HG03520 (cell line): ENCODE measurements around the gene C4orf17.

Source experiments
- ATAC-seq: cut with Tn5 transposase; IDR thresholded peaks from one replicate; pipeline ENCODE4 v1.9.1; 2021; ENCODE audit warnings: mild to moderate bottlenecking, moderate library complexity; ENCODE audit not compliant: unreplicated experiment

C4orf17 gene

DNA sequence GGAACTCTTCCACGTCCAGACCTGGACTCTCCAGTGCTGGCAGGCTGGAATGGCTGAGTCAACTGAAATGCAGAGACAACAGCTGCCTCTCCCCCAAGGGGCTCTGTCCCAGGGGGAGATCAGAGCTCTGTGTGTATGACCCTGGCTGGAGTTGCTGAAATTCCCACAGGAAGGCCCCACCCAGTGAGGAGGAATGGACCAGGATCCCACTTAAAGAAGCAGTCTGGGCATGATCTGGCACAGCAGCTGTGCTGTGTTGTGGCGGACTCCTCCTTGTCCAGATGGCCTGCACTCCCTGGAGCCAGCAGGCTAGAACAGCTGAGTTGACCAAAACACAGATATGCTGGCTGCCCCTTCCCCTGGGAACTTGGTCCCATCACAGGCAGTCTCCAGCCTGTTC lies 25.4 kb downstream of the C4orf17 start:
- ATAC-seq = no peak

DNA sequence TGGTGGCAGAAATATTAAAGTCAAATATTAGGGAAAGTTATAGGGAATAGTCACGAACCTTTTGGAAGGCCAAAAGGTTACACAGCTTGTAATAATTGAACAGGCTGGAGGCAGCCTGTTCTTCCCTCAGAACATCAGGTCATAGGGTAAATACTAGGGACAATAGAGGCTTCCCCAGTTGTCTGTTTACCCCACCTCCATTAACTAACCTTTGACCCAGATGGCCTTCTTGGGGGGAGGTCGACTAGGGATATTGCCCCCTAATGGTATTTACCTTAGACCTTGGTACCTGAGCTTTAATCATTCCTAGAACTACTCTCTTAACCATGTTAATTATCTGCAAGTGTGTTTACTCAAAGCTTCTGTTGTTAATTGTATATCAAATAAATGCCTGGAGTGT lies 26.0 kb downstream of the C4orf17 start:
- ATAC-seq = no peak

DNA sequence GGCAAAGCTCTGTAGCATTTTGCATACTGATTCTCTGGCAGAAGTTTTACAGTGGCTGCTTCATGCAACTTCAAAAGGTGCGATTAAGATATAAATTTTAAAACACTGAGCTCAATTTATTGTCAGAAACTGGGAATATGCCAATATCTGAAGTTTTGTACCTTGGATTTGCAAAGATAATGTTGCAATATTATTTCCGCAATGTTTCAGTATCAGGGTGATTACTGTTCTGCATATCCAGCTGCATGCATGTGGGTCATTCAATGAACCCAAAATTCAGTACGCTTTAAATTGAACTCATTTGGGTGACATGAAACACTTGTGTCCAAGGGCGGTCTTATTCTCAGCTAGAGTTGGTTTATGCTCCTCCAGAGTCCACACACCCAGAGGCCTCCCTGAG lies 26.9 kb downstream of the C4orf17 start:
- ATAC-seq = no peak

DNA sequence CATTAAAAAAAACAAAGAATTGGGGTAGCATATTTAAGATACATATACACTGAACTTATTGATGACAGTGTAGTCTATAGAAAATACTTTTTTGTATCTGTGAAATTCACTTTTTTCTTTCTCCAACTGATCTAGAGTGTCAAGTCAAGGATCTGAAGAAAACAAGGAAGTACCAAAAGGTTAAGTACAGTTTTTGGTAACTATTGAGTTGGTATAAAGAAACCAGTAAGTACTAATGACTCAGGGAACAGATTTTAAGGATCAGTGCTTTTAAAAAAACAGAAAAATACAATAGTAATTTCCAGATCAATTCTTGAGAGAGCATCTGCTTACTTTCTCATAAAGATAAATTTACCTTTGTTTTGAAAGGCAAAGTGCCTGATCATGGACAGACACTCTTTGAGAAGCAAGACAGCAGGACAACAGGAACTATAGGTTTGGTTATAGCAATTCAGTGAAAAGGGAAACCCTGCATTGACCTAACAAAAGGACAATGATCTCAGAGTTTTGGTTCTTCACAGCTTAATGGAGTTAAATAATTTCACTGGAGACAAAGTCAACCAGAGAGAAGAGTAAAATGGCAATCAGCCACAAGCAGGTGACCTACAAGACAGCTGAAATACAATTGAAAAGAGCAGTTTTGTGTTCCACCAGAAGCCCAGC lies 29.6 kb downstream of the C4orf17 start:
- no peak for ATAC-seq

DNA sequence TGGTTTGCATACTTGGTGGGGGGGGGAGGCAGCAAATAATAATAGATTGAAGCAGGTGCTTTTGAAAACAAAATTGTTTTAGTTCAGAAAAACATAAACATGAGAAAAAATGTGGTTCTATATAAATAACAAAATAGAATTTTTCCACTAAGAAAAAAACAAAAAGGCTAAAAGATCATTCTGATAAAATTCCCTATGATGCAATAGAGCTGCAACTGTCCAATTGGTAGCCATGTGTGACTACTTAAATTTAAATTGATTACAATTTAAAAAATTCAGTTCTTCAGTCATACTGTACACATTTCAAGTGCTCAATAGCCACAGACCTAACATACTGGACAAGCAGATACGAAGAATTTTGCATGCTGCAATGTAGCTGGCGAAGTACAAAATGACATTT lies 42.1 kb downstream of the C4orf17 start:
- no peak for ATAC-seq

DNA sequence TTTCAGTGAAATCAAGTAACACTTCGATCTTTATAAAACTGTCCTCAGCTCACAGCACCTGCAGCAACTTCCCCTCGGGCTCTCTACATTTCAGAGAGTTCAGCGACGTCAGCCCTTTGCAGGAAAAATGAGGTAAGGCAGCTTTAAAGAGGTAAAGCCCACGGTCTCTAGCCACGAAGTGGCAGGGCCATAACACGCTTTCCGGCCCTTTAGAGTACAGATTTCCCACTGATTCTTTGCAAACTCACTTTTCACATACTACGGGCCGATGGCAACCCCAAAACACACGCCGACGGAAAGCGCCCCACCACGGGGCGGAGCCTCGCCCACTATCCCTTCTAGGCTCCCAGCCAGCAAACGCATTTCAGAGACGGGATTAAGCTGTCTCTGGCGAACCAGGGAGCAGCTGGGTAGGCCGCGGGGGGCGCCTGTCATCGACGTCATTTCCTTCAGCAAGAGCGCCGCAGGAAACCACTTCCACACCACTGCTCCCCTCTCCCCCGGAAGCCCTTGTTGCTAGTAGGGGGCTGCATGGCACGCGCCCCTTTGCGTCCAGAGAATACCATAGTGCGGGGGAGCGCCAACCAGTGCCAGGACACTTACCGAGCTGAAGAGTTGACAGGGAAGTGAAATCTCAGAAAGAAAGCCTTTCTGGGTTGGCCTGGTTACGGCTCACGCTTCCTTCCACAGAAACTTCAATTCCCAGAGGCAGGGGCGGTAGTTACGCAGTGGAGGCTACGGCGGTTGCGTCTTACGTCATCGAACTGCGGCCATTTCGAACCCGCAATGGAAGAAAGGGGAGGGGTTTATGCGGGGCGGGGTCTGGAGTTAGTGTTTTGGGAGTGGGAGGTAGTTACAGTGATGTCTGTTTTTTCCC lies 52.7 kb downstream of the C4orf17 start, which contains the start of gene TRMT10A:
Gene TRMT10A, minus strand, starts transcription at position 730 of the 877 bp plus-strand sequence. CDS start 4,701 bp downstream, outside the sequence.
- peak; percentile 91 for ATAC-seq

DNA sequence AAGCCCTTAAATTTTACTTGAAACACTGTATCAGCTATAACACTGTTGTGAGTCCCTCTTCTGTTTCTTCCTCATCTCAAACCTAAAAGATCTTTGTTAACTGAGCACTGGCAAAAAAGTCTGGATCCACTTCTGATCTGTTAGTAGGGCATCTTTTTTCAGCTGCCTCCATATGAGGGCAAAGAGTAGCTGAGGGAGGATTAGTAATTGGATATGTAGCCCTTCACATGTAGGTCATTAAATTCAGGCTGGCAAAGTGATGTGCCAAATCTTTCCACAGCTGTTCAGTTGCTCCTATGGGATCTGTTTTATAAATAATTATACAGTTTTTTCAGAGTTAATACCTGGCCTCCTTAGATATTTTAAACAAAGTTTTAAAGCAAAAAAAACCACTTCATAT lies 54.1 kb downstream of the C4orf17 start:
- no peak for ATAC-seq

DNA sequence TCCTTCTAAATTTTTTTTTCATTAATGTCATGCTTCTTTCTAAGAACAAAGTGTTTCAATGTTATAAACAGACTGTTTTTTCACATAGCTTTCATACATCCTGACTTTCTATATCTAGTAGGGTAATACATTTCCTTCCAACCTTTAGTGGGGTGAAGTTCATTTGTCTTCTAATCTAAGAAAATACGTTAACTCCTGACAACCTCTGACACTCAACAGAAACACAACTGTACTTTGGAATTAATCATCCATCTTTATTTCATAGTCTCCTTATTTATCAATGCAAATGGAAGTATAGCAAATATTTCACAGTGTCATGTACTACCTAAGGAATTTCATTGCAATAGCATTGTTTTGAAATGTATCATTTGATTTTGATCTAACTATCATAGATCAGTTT lies 61.1 kb downstream of the C4orf17 start:
- ATAC-seq = no peak

DNA sequence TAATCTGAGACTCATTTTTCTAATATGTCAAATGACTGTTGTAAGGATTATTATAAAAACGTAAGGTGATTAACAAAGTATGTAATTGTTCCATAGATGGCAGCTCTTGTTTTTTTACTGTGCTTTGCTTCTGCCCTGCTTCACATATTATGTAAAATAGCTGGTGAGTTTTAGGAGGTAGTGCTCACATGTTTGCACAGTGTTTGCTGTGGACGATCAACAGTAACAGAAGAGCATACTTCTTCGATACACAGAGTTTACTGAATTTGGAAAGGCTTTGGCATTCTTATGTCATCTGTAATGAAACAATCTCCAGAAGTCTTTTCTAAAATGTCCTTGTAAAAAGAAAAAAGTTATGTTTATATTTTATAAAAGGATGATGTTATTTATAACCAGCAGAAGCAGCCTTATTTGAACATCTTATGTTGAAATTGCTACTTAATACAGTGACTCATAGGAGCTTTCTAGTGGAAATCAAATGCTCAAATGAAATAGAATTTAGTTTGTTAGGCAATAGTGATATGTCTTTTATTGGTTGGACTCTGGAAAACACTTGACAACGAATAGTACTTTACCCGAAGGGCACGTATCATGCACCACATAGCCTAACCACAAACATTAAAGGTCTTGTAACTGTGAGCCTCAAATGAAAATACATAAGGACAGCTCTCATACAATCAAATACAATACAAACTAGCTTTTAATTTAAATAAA lies 61.9 kb downstream of the C4orf17 start:
- ATAC-seq = no peak

DNA sequence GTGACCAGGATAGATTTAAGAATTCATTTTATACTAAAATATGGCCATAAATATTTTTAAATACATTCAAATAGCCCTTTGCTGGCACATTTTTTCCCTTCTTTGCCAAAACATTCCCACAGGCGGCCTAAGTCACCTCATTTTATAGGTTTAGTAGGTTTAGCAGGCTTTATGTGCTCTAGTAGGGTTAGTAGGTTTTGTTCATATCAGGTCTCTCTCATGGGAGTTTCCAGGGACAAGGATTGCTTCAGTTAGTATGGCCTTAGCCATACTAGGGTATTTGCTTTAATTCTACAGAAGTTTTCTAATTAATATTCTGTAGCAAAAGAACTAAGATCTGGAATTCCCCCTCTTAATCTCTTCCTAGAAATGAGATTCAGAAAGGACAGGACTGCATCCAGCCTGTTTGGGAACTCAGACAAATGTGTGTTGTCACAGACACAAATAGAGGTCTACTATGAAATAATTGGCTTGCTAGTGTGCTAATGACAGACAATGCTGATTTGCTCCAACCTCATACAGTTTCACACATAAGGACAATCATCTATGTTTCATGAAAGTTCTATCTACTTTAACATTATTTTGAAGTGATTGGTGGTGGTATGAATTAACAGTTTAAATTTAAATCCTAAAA lies 63.0 kb downstream of the C4orf17 start:
- ATAC-seq = no peak

DNA sequence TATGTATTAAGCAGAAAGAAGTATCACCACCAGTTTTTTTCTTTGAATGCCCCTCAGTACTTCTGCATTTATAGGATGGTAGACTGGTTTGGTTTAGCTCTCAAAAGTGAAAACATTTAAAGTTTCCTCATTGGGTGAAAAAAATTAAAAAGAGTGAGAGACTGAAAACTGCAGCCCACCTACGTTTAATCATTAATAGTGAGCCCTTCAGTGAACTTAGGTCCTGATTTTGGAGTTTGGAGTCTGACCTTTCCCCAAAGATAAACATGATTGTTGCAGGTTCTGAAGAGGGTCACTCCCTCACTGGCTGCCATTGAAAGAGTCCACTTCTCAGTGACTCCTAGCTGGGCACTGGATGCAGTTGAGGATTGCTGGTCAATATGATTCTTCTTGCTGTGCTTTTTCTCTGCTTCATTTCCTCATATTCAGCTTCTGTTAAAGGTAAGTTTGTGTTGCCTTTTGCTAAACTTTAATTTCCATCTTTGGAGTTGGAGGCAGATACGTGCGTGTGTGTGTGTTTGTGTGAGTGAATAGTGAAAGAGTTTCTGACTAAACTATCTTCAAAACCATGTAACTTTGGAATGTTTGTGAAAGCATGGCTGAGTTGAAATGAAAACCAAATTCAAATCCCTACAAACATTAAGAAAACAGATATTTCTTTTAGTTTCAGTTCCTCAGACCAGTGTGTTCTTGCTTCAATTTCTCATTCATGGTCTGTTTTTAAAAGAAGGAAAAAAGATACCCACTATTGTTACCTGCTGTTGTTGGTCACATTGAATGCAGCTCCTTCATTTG lies 63.9 kb downstream of the C4orf17 start, which contains the start of gene MTTP:
Gene MTTP, plus strand, starts transcription at position 295 of the 795 bp plus-strand sequence. Its CDS starts 86 bp downstream, at position 381.
- peak; percentile 79 for ATAC-seq

DNA sequence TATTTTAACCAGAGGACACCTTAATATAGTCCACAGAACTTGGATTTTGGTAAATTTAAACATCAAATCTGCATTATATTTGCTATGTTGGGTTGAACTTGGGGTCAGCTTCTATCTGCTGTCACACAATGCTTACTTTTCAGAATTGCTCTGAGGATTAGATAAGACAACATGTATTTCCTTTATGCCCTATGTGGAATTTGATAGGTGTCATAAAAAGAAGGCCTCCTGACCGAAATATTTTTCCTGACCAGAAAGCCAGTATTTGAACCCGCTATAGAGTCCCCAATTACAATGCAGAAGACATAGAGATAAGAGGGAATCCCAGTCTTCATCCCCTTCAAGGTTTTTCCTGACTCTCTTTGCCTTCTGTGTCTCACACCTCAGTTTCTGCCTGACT lies 67.9 kb downstream of the C4orf17 start:
- no peak for ATAC-seq

DNA sequence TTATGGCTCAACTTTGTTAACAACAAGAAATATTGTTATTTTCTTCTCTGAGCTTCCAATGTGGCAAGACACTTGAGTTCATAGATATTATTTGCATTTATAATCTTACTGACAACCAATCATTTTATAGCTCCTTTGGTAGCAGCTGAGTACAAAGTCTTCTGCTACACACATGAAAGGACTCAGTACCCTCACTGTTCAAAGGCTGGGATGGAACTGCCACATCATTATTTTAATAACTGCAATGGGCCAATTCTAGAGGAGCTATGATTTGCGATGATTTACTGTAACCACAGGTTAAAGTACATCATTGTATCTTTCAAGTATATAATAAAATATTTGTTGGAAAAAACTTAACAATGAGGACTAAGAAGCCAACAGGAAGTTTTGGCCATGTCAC lies 74.7 kb downstream of the C4orf17 start:
- ATAC-seq = no peak

DNA sequence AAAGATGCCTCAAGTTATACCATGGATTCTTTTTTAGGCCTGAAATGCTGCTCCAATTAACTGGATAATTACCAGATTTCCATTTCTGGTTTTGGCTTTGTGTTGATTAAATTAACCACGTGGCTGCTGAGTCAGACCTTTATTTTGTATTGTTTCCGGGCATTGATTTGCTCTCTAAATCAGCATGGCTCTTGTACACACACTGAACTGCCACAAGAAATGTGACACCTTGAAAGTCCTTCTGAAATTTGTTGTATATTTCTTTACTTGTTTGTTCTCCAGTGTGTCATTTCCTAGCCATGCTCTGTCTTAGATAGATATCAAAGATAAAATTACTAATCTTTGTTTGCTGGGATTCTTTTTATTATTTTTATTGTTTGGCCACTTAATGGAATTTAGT lies 75.5 kb downstream of the C4orf17 start:
- no peak for ATAC-seq

DNA sequence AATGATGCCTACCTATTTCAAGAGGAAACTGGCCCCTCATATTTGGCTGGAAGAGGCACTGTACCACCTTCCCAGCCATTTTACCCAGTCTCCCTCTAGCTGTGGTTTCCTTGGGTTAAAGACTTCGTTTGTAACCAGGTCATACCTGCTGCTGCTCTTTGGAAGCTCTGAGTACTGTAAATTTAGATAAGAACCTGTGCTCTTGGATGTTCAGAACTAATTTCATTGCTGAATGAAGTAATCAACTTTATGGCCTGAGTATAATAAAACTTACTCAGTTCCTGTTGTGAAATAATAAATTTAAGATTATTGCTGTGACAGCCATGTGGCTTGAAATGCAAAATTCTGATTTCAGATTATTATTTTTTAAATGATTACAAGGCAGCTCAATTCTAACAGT lies 76.0 kb downstream of the C4orf17 start:
- ATAC-seq = no peak

DNA sequence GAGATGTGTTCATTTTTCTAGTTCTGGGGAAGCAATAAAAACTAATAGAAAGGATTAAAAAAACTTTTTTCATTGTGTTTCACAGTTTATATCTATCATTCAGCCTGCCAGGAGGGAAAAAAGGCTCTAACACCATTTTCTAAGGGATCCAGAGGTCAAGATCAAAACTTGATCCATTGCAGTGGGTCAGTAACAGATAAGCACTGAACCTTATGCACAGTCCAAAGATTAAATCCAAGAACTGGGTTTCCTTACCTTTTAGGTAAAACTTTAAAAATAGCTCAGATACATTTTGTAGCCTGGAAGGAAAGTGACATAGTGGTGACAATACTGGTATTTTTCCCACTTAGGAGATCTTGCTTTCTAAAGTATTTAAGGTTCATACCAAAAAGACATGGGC lies 76.5 kb downstream of the C4orf17 start:
- ATAC-seq = no peak

DNA sequence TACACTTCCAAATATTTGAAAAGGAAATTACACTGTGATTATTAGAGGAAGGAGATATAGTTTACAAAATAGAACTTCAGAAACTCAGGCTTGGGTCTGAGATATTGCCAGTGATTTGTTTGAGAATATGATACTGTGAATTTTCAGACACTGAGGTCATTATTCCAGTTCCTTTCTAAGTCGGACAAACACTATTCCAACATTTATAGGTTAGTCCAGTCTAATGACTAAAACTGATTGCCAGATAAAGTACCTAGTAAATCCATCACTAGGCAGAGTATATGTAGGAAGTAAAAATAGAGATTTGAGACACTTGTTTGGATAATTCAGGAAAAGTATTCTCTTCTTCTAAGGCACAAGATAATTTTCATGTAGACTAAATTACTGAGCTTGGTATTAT lies 77.0 kb downstream of the C4orf17 start:
- ATAC-seq = no peak

DNA sequence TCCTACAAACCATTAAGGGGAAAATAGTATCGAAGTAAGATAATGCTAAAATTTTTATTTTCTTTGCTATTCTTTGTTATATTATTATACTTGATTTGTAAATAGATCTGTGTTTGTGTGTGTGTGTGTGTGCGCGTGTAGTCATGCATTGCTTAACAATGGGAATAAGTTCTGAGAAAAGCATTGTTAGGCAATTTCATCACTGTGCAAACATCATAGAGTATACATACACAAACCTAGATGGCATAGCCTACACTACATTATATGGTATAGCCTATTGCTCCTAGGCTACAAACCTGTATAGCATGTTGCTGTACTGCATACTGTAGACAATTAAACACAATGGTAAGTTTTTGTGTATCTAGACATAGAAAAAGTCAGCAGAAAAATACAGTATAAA lies 80.9 kb downstream of the C4orf17 start:
- no peak for ATAC-seq
